Inferior parietal cortex (tissue), 1 donor: ENCODE measurements around the gene ARPC1A.
"Not testable (repeated sequence)": the region's sequence is repeated elsewhere in the genome, so short reads cannot be mapped to it uniquely, and the experiment has no call there.

Experiments used
- DNase-seq: peaks from one replicate; pipeline ENCODE4 v3.0.0-alpha.2; 2016; ENCODE audit errors: extremely low spot score

The ARPC1A gene

DNA sequence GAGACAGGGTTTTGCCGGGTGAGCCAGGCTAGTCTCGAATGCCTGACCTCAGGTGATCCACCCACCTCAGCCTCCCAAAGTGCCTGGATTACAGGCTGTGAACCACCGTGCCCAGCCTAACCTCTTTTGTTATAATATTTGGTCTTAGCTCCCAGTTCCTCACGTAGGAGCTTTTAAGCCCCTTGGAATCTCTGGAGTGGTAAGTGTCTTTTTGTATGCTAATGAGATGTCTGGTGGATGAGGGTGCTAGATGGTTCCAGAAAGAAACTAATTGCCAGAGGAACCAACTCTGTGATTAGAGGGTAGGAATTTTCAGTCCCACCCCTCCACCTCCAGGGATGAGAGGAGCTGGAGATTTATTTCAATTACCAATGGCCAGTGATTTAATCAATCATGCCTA lies 5.3 kb upstream of the ARPC1A start:
- no peak for DNase-seq

DNA sequence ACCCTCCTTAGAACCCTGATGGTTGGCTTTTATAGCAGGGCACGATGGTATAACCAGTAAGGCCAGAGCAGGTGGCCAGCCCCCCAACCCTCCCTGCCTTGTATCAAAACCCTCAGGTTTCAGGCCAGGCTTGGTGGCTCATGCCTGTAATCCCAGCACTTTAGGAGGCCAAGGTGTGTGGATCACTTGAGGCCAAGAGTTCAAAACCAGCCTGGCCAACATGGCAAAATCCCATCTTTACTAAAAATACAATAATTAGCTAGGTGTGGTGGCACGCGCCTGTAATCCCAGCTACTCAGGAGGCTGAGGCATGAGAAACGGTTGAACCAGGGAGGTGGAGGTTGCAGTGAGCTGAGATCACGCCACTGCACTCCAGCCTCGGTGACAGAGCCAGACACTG lies 3.0 kb upstream of the ARPC1A start:
- DNase-seq = not testable (repeated sequence)

DNA sequence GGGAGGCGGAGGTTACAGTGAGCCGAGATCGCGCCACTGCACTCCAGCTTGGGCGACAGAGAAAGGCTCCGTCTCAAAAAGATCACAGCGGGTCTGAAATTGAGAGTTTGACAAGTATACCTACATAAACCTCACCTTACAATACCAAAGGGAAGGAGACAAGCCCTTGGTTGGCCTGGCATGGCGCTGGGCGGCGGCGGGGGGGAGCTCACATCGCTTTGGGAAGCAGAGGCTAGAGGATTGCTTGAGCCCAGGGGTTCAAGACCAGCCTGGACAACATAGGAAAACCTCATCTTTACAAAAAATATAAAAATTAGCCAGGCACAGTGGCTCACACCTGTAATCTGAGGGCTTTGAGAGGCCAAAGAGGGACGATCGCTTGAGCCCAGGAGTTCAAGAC lies 1.1 kb upstream of the ARPC1A start:
- no peak for DNase-seq

DNA sequence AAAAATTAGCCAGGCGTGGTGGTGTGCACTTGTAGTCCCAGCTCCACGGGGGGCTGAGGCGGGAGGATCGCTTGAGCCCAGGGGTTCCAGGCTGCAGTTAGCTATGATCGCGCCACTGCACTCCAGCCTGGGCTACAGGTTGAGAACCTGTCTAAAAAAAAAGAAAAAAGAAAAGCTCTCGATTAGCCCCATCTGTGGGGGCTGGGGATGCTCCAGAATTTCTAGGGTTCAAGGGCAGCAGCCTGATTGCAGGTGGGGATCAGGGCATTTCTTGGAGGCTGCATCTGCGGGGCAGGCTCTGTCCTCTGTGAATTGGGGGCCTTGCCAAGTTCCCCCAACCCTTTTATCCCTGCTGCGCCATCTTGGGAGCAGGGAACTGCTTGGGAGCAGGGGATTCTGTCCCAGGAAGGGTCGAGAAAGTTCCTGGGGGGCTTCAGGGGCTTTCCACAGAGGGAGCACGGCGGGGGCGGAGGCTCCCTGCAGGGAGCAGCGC lies 651 bp upstream of the ARPC1A start:
- DNase-seq = no peak

DNA sequence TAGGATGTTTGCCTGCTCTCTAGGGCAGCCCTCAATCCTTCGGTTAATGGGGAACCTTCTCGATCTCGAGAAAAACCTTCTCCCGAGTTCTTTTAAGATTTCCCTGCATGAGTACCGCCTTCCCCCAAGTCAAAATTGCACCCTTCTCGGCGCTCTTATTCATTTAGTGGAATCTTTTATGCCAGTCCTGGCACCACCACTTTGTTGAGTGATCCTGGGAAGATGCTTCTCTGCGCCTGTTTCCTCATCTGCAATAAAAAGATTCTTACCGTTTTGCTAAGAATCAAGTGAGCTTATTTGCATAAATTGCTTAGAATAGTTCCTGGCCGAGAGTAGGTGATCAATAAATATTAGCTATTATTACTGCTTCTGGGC lies 697 bp downstream of the ARPC1A start:
- DNase-seq = no peak

DNA sequence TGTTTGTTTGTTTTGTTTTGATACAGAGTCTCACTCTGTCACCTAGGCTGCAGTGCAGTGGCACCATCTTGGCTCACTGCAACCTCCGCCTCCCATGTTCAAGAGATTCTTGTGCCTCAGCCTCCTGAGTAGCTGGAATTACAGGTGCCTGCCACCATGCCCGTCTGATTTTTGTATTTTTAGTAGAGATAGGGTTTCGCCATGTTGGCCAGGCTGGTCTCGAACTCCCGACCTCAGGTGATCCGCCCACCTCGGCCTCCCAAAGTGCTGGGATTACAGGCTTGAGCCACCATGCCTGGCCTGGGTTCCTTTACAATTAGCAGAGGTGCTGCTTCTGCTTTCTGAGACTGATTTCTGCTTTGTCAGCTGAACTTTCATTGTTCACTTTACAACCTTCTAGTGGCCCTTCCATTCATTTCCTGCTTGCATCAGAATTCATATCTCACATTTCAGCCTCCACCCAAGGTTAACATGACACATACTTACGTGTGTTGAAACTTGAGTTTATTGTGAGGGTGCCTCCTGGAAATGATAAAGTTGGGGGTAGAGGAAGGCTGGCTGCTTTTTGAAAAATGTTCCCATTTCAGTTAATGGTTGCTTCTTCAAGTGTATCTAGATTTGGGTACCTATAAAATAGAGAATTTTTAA lies 4.7 kb downstream of the ARPC1A start:
- DNase-seq = peak; percentile 18

DNA sequence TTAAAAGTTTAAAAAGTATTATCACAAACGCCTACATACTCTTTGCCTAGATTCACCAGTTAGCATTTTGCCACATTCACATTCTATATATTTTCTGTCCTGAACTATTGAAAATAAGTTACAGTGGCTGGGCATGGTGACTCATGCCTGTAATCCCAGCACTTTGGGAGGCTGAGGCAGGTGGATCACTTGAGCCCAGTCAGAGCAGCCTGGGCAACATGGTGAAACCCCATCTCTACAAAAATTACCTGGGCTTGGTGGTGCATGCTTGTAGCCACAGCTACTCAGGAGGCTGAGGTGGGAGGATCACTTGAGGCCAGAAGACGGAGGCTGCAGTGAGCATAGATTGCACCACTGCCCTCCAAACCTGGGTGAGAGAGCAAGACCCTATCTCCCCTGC lies 5.3 kb downstream of the ARPC1A start:
- DNase-seq = no peak

DNA sequence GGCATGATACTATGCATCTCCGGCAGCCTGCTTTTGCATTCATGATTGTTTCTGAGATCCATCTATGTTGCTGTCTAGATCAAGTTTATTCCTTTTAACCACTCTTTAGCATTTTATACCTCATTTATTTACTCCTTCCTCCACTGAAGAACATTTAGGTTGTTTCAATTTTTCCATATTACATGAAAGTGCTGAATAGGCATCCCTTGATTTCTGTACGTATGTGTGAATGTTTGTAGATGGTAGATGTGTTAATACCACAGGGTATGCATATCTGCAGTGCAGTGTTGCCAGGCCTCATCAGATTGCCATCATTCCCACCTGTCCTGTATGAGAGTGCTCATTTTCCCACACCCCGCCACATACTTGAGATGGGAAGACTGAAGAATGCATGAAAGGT lies 13.9 kb downstream of the ARPC1A start:
- no peak for DNase-seq

DNA sequence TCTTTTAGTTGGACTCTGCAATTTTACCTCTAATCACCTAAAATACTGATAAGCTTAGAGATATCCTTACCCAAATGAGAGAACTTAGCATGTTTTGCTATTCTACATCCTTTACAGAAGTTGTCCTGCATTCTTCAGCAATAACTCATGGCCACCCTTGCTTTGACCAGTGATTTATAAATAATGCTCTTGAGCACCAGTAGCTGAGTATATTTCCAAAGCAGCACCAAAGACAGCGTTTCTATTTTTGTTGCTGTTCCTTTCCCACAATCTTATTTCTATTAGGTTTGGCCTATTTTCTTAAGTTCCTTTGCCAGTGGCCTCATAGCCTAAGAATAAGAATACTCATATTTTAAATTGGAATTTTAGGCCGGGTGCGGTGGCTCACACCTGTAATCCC lies 15.0 kb downstream of the ARPC1A start:
- DNase-seq = no peak

DNA sequence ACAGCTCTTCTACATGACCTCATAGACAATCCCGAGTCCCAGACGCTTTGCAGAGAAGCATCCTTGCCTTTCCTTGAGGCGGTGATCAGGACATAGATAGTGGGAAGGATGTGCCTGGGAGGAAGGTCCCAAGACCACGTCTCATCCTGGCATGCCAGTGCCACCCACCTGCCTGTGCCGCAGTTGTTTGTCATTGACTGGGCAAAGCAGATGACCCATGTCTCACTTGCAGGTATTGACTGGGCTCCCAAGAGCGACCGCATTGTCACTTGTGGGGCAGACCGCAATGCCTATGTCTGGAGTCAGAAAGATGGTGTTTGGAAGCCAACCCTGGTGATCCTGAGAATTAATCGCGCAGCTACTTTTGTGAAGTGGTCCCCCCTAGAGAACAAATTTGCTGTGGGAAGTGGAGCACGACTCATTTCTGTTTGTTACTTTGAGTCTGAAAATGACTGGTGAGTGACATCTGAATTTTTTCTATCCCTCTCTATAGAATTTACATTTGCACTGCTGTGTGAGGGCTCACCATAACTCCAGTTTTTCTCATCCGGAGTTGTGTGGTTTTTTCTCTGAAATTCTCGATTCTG lies 18.5 kb downstream of the ARPC1A start:
- DNase-seq = no peak

DNA sequence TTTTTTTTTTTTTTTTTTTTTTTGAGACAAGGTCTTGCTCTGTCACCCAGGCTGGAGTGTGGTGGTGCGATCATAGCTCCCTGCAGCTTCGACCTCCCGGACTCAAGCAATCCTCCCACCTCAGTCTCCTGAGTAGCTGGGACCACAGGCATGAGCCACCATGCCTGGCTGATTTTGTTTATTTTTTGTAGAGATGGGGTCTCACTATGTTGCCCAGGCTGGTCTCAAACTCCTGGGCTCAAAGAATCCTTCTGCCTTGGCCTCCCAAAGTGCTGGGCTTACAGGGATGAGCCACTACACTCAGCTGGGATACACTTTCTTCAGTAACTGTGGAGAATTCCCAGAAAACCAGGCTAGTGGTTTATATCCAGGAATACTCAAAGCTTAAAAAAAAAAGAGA lies 24.9 kb downstream of the ARPC1A start:
- DNase-seq = not testable (repeated sequence)

DNA sequence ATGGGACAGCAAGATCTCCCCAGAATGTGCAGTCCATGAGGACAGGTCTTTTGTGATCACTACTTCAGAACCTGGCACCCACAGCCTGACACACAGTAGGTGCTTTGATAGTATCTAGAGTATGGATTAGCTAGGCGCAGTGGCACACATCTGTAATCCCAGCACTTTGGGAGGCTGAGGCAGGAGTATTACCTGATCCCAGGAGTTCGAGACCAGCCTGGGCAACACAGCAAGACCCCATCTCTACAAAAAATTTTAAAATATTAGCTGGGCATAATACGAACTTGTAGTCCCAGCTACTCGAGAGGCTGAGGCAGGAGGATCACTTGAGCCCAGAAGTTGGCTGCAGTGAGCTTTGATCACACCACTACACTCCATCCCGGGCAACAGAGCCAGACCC lies 26.5 kb downstream of the ARPC1A start:
- DNase-seq = no peak

DNA sequence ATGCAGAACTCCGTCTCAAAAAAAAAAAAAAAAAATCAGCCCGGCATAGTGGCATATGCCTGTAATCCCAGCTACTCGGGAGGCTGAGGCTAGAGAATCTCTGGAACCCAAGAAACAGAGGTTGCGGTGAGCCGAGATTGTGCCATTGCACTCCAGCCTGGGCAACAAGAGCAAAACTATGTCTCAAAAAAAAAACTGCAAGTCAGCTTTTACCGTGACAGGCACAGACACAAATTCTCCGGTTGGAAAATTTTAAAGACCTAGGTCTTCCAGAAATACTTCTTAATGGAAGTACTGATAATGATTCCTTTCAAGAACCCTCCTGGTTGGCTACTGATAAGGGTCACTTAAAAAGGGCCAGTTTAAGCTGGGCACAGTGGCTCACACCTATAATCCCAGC lies 29.4 kb downstream of the ARPC1A start:
- no peak for DNase-seq

DNA sequence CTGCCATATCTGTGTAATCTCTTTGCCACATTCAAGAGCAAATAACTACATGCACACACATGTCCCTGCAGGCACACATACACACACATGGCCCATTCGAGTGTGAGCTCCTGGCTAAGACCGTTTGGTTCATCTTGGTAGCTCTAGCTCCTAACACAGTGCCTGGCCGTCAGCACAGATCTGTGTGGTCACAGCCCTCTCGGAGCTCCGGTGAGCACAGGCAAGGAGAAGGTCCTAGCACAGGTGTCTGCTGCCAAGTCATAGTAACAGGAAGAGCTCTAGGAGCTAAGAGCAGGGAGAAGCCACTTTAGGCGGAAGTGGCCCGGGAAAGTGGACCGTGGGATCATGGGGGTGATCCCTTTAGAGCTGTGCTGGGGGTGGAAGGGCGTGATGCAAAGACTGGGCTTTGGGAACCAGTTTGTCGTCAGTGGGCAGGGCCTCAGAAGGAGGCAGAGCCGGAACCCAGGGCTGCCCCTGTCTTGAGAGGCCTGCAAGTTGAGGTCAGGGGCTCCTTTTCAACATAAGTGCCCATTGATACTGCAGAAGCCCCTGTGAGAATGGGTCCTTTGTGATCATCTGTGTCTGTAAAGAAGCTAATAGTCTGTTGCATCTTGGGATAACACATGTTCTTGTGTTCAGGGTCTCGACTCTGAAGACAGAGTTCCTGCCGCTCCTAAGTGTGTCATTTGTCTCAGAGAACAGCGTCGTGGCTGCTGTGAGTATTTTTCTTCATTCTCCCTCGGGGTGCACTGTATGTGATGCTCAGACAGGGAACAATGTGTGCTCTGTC lies 32.2 kb downstream of the ARPC1A start:
- DNase-seq = no peak

DNA sequence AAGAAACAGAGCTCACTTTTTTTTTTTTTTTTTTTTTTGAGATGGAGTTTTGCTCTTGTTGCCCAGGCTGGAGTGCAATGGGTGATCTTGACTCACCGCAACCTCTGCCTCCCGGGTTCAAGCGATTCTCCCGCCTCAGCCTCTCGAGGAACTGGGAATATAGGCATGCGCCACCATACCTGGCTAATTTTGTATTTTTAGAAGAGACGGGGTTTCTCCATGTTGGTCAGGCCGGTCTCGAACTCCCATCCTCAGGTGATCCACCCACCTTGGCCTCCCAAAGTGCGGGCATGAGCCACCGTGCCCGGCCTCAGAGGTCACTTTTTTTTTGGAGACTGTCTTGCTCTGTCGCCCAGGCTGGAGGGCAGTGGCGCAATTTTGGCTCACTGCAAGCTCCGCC lies 32.8 kb downstream of the ARPC1A start:
- DNase-seq = not testable (repeated sequence)

DNA sequence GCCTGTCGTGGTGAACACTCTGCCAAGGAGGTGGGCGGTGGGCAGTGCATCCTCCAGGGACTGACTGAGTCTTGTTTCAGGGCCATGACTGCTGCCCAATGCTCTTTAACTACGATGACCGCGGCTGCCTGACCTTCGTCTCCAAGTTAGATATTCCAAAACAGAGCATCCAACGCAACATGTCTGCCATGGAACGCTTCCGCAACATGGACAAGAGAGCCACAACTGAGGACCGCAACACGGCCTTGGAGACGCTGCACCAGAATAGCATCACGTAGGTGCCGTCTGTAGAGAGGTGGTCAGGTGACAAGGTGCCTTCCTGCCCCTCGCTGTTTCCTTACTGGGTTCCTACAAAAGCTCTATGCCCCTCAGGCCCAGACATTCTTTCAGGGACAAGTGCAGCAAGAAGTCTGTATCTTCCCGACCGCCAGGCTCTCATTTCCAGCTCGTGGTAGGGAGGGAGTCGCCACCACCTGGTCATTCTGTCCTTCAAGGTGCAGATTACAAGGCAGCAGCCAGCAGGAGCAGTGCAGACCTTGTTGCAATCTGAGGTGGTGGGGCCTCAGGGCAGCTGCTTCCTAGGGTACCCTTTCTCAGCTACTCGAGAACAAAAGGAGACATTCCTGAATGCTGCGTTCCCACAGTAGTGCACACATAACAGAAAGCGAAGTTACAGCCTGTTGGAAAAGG lies 33.9 kb downstream of the ARPC1A start:
- no peak for DNase-seq

DNA sequence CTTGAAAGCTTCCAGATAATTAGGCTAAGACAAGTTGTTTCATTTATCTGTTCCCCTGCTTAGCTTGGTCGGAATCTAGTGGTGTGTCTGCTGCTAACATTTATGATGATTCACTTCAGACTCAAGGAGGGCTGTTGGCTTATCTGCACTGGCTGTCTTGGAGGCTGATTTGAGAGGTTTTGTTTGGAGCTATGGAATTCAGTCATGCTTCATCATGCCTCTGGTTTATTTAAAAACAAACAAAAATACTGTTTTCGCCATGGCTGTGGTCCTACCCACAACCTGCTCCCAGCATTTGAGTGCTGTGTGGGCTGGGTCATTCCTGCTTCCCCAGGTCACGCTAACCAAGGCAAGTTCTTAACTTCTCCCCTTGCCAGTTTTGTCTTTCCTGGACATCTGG lies 37.1 kb downstream of the ARPC1A start:
- no peak for DNase-seq

DNA sequence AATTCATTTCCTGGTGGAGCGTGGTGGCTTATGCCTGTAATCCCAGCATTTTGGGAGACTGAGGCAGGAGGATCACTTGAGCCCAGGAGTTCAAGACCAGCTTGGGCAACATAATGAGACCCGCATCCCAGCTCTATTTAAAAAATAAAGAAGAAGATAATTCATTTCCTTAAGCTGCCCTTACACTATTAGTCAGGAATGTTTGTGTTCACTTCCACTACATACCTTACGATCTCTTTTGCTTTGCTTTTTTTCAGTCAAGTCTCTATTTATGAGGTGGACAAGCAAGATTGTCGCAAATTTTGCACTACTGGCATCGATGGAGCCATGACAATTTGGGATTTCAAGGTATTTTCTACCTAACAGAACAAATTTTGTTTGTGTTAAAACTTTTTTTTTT lies 37.6 kb downstream of the ARPC1A start:
- DNase-seq = no peak

DNA sequence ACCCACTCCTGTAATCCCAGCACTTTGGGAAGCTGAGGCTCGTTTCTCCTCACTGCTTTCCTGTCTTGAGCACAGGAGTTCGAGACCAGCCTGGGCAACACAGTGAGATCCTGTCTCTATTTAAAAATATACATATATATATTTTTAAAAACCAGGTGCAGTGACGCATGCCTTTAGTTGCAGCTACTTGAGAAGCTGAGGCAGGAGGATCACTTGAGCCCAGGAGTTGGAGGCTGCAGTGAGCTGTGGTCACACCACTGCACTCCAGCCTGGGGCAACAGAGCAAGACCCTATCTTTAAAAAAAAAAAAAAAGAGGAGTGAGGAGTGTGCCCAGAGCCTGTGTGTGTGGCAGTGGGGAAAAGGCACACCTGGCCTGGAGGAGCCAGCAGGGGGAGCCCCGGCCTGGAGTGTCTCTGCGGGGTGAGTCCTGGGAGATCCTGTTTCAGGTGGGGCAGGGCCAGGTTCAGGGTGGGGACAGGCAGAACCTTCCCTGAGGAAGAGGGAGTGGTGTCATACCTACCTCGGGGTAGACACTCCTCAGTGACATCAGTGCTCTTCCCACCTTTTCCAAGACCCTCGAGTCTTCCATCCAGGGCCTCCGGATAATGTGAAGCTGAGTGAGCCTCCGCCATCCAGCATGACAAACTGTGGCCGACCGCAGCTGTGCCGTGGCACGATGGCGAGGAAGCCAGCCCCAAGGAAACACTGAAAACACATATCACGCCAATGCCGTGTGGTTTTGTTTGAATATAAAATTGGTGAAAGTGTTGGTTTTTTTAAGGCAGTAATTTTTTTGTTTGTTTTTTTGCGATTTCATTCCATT lies 39.8 kb downstream of the ARPC1A start:
- DNase-seq = no peak

DNA sequence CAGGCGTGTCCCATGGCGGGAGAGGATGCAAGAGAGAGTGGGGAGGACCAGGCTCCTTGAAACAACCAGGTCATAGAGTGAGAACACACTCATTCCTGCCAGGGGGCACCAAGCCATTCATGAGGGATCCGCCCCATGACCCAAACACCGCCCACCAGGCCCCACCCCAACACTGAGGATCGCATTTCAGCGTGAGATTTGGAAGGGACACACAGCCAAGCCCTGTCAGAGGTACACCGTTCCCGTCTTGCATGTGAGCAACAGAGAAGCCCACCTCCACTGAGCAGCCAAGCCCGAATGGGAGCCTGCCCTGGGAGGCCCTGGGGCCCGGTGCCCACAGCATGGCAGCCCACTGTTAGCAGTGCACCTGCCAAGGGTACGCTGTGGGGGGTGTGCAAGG lies 40.9 kb downstream of the ARPC1A start:
- DNase-seq = no peak

DNA sequence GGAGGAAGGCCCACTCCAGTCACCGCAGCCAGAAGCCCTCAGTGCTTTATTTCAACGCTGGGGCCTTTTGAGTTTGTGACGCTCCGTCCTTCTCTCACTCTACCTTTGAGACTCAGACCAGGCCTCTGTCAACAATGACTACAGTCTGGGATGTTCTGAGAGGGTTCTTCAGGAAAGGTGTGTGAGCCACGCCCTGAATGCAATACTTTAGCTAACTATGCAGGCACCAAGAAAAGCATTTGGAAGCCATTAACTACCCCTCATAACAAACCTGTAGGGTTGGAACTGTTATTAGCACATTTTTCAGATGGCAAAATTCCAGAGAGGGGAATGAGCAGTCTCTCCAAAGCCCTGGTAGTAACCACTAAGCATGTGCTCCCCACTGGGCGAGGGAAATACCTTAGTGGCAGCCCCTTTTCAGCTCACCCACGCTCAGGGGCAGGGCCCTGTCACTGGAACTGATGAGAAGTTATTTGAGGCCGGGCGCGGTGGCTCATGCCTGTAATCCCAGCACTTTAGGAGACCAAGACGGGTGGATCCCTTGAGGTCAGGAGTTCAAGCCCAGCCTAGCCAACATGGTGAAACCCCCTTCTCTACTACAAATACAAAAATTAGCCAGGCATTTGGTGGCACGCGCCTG lies 43.2 kb downstream of the ARPC1A start:
- DNase-seq = no peak
